IMR-90 (cell line): Measurements from ENCODE around the gene PBX4. TPM values are rescaled to one million over a fixed set of nuclear protein-coding genes. Genes with fewer than 3 reads are reported as not detected.

Source experiments
- ATAC-seq: fragments of 200-7000 bp; cut with Tn5 transposase; 2 replicates; pipeline ENCODE4 v1.9.1; 2020; ENCODE audit warnings: low read depth, mild to moderate bottlenecking, moderate library complexity
- BruUV-seq: library from RNA; stranded (reverse); fragments of 400-500 nt; replicated peaks from 2 replicates; lab custom pipeline; 2021; lab: Mats Ljungman, UMichigan
- CTCF ChIA-PET: fragments of 300-600 bp; formaldehyde crosslinking; extraction: SDS; loops from one replicate; lab custom pipeline; 2021; ENCODE audit warnings: antibody characterized with exemption; lab: Yijun Ruan, JAX
- POLR2A ChIA-PET: fragments of 300-600 bp; sonication (Branson Sonifier 250); formaldehyde crosslinking; loops from one replicate; lab custom pipeline; 2022; ENCODE audit warnings: antibody characterized with exemption; ENCODE audit not compliant: unreplicated experiment; lab: Charles Lee
- DNase-seq: peaks from one replicate; pipeline ENCODE4 v3.0.0; 2013
- H2AFZ ChIP-seq: replicated peaks from 2 replicates; pipeline ENCODE3; 2013; ENCODE audit warnings: low read length, mild to moderate bottlenecking; ENCODE audit not compliant: poor library complexity
- H2AK5ac ChIP-seq: 2 replicates; pipeline ENCODE4 v1.6.1; 2013; ENCODE audit warnings: low read depth, low read length, inconsistent platforms
- H2AK9ac ChIP-seq: replicated peaks from 2 replicates; pipeline ENCODE3; 2013; ENCODE audit warnings: mild to moderate bottlenecking, low read depth, low read length, moderate library complexity; ENCODE audit not compliant: poor library complexity
- H2BK120ac ChIP-seq: 2 replicates; pipeline ENCODE4 v1.6.1; 2013; ENCODE audit warnings: low read depth, low read length, inconsistent platforms
- H2BK15ac ChIP-seq: 3 replicates; pipeline ENCODE4 v1.6.1; 2013; ENCODE audit warnings: low read depth, low read length, inconsistent platforms
- H2BK20ac ChIP-seq: 2 replicates; pipeline ENCODE4 v1.6.1; 2013; ENCODE audit warnings: low read depth, mild to moderate bottlenecking, inconsistent platforms, low read length, moderate library complexity
- H2BK5ac ChIP-seq: 2 replicates; pipeline ENCODE4 v1.6.1; 2013; ENCODE audit warnings: mild to moderate bottlenecking, low read depth, low read length, inconsistent platforms; ENCODE audit not compliant: poor library complexity, severe bottlenecking
- H3K14ac ChIP-seq: replicated peaks from 2 replicates; pipeline ENCODE4 v1.6.1; 2013; ENCODE audit warnings: low read depth, low read length, inconsistent platforms
- H3K18ac ChIP-seq: 2 replicates; pipeline ENCODE4 v1.6.1; 2013; ENCODE audit warnings: low read depth, low read length, control low read depth
- H3K23ac ChIP-seq: 2 replicates; pipeline ENCODE4 v1.6.1; 2013; ENCODE audit warnings: low read depth, low read length, inconsistent platforms
- H3K27ac ChIP-seq: 2 replicates; pipeline ENCODE4 v1.5.1; 2013; ENCODE audit warnings: mild to moderate bottlenecking, control low read depth, low read length; ENCODE audit not compliant: insufficient read depth
- H3K27me3 ChIP-seq: 2 replicates; pipeline ENCODE4 v1.6.1; 2013; ENCODE audit warnings: low read length; ENCODE audit not compliant: control insufficient read depth, insufficient read depth
- H3K36me3 ChIP-seq: 2 replicates; pipeline ENCODE4 v1.6.1; 2013; ENCODE audit warnings: low read length, mixed read lengths; ENCODE audit not compliant: control insufficient read depth, insufficient read depth
- H3K4ac ChIP-seq: 2 replicates; pipeline ENCODE4 v1.6.1; 2013; ENCODE audit warnings: low read depth, low read length, inconsistent platforms
- H3K4me1 ChIP-seq: 2 replicates; pipeline ENCODE4 v1.6.1; 2013; ENCODE audit warnings: low read length, mixed read lengths; ENCODE audit not compliant: control insufficient read depth, insufficient read depth
- H3K4me2 ChIP-seq: 2 replicates; pipeline ENCODE4 v1.6.1; 2013; ENCODE audit warnings: low read depth, mild to moderate bottlenecking, control low read depth, low read length, moderate library complexity
- H3K4me3 ChIP-seq: 2 replicates; pipeline ENCODE4 v1.5.1; 2013; ENCODE audit warnings: low read depth, mild to moderate bottlenecking, control low read depth, low read length, moderate library complexity; ENCODE audit not compliant: insufficient read depth
- H3K56ac ChIP-seq: 2 replicates; pipeline ENCODE4 v1.6.1; 2013; ENCODE audit warnings: low read length, inconsistent platforms; ENCODE audit not compliant: insufficient read depth; ENCODE audit errors: extremely low read depth
- H3K79me1 ChIP-seq, 2 experiments: 2 replicates each; pipeline ENCODE4 v1.6.1; 2013; ENCODE audit warnings: low read length in 2 of 2, inconsistent platforms in 1 of 2, low read depth in 1 of 2
- H3K9ac ChIP-seq: 2 replicates; pipeline ENCODE4 v1.6.1; 2013; ENCODE audit warnings: low read depth, low read length, control low read depth
- H3K9me1 ChIP-seq: 2 replicates; pipeline ENCODE4 v1.6.1; 2013; ENCODE audit warnings: low read length, inconsistent platforms; ENCODE audit not compliant: insufficient read depth
- H3K9me3 ChIP-seq: 2 replicates; pipeline ENCODE4 v1.6.1; 2013; ENCODE audit warnings: low read length; ENCODE audit not compliant: control insufficient read depth, insufficient read depth
- H4K20me1 ChIP-seq: 2 replicates; pipeline ENCODE4 v1.6.1; 2013; ENCODE audit warnings: low read length, inconsistent platforms; ENCODE audit not compliant: insufficient read depth
- H4K5ac ChIP-seq: 2 replicates; pipeline ENCODE4 v1.6.1; 2013; ENCODE audit warnings: mild to moderate bottlenecking, low read depth, low read length, control low read depth
- H4K8ac ChIP-seq, 2 experiments: 2 replicates each; pipeline ENCODE4 v1.6.1; 2013; ENCODE audit warnings: low read depth in 2 of 2, low read length in 2 of 2, control low read depth in 1 of 2, inconsistent platforms in 1 of 2
- H4K91ac ChIP-seq: 2 replicates; pipeline ENCODE4 v1.6.1; 2013; ENCODE audit warnings: low read depth, low read length, inconsistent platforms; ENCODE audit not compliant: insufficient read depth
- BHLHE40 ChIP-seq: fragments of 150-350 bp; IDR thresholded peaks from 2 replicates; pipeline ENCODE4 v1.6.1; 2016; ENCODE audit warnings: mild to moderate bottlenecking, low read depth, low read length
- CEBPB ChIP-seq: IDR thresholded peaks from 2 replicates; pipeline ENCODE4 v1.6.1; 2012; ENCODE audit warnings: low read depth, low read length, improper control_type of control experiment
- CHD1 ChIP-seq: IDR thresholded peaks from 2 replicates; pipeline ENCODE4 v1.6.1; 2012; ENCODE audit warnings: low read depth, low read length, improper control_type of control experiment
- CTCF ChIP-seq: conservative IDR thresholded peaks from 2 replicates; pipeline ENCODE4 v1.5.1; 2012; ENCODE audit warnings: mild to moderate bottlenecking, low read depth, low read length, improper control_type of control experiment
- FOS ChIP-seq: fragments of 150-350 bp; IDR thresholded peaks from 2 replicates; pipeline ENCODE4 v1.6.1; 2016; ENCODE audit warnings: low read depth, low read length
- MAFK ChIP-seq: IDR thresholded peaks from 2 replicates; pipeline ENCODE4 v1.6.1; 2012; ENCODE audit warnings: low read depth, low read length, improper control_type of control experiment
- MAZ ChIP-seq: IDR thresholded peaks from 2 replicates; pipeline ENCODE4 v1.6.1; 2012; ENCODE audit warnings: low read depth, mild to moderate bottlenecking, low read length, improper control_type of control experiment, moderate library complexity, borderline replicate concordance
- MXI1 ChIP-seq: IDR thresholded peaks from 2 replicates; pipeline ENCODE4 v1.6.1; 2012; ENCODE audit warnings: low read depth, mild to moderate bottlenecking, low read length, moderate library complexity, borderline replicate concordance
- NFE2L2 ChIP-seq: fragments of 150-350 bp; IDR thresholded peaks from 2 replicates; pipeline ENCODE4 v1.6.1; 2016; ENCODE audit warnings: low read depth, mild to moderate bottlenecking, low read length
- POLR2A ChIP-seq: IDR thresholded peaks from 2 replicates; pipeline ENCODE4 v1.6.1; 2012; ENCODE audit warnings: mild to moderate bottlenecking, low read depth, low read length
- RAD21 ChIP-seq: IDR thresholded peaks from 2 replicates; pipeline ENCODE4 v1.6.1; 2012; ENCODE audit warnings: low read length, improper control_type of control experiment
- RCOR1 ChIP-seq: IDR thresholded peaks from 2 replicates; pipeline ENCODE4 v1.6.1; 2012; ENCODE audit warnings: mild to moderate bottlenecking, low read length, improper control_type of control experiment; ENCODE audit not compliant: insufficient replicate concordance
- RFX5 ChIP-seq: IDR thresholded peaks from 2 replicates; pipeline ENCODE4 v1.8.0; 2012; ENCODE audit warnings: low read depth, mild to moderate bottlenecking, low read length, moderate library complexity
- SMC3 ChIP-seq: fragments of 150-350 bp; IDR thresholded peaks from 2 replicates; pipeline ENCODE4 v1.6.1; 2016; ENCODE audit warnings: low read depth, mild to moderate bottlenecking, antibody characterized with exemption, low read length, moderate library complexity
- WGBS, 2 experiments: methylation state at CpG; one replicate each; pipeline versions ENCODE4 v1.1.5 to v1.1.7; 2013; ENCODE audit warnings: missing lambda C conversion rate in 2 of 2; ENCODE audit not compliant: insufficient read length in 1 of 2; ENCODE audit errors: extremely low coverage in 2 of 2; 5-methylcytosine and 5-hydroxymethylcytosine counted together
- dilution Hi-C: fragments of 300-500 bp; cut with HindIII; formaldehyde crosslinking; loops from one replicate; pipeline ENCODE4 v1.14.3; 2018; ENCODE audit warnings: low sequenced_read_pairs; ENCODE audit not compliant: unreplicated experiment
- in situ Hi-C: fragments of 300-500 bp; cut with MboI; formaldehyde crosslinking; loops from 3 replicates; pipeline ENCODE4 v1.14.3; 2019; ENCODE audit warnings: low sequenced_read_pairs, inconsistent platforms, mixed read lengths
- intact Hi-C: fragments of 100-400 bp; cut with micrococcal nuclease; formaldehyde crosslinking; loops from 2 replicates; pipeline ENCODE4 v1.10.0; 2022
- polyA plus RNA-seq, 3 experiments: library from polyadenylated mRNA; depleted of rRNA; stranded (reverse); fragments of >200 nt; gene quantifications; 2 replicates each; pipeline ENCODE4 v1.2.3, GENCODE V29; 2012; ENCODE audit warnings: low replicate concordance in 1 of 3
- total RNA-seq: library from RNA; depleted of rRNA; stranded (reverse); fragments of >200 nt; gene quantifications from 2 replicates; pipeline ENCODE4 v1.2.3, GENCODE V29; 2012
- TF ChIP-seq, protein P1 (sequence below): fragments of 150-350 bp; IDR thresholded peaks from 2 replicates; pipeline ENCODE4 v1.6.1; 2017; ENCODE audit warnings: mild to moderate bottlenecking, antibody characterized with exemption, low read length, low read depth
- TF ChIP-seq, protein P2 (sequence below): fragments of 150-350 bp; IDR thresholded peaks from 2 replicates; pipeline ENCODE4 v1.6.1; 2016; ENCODE audit warnings: low read depth, mild to moderate bottlenecking, low read length, moderate library complexity, borderline replicate concordance

PBX4 gene
- total and polyA plus RNA-seq, 2 of the 4 experiments (the other 2 are of a cell fraction), result 0.90 to 2.9 TPM

- TF ChIP-seq, protein P1, sequence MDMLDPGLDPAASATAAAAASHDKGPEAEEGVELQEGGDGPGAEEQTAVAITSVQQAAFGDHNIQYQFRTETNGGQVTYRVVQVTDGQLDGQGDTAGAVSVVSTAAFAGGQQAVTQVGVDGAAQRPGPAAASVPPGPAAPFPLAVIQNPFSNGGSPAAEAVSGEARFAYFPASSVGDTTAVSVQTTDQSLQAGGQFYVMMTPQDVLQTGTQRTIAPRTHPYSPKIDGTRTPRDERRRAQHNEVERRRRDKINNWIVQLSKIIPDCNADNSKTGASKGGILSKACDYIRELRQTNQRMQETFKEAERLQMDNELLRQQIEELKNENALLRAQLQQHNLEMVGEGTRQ, result no peak
- TF ChIP-seq MAFK (no peak), BHLHE40 (no peak), RAD21 (no peak), NFE2L2 (no peak), CEBPB (no peak), FOS (no peak), RCOR1 (no peak), CTCF (no peak), POLR2A (no peak), RFX5 (no peak), MXI1 (no peak), MAZ (no peak), CHD1 (no peak), SMC3 (no peak)
- TF ChIP-seq, protein P2, sequence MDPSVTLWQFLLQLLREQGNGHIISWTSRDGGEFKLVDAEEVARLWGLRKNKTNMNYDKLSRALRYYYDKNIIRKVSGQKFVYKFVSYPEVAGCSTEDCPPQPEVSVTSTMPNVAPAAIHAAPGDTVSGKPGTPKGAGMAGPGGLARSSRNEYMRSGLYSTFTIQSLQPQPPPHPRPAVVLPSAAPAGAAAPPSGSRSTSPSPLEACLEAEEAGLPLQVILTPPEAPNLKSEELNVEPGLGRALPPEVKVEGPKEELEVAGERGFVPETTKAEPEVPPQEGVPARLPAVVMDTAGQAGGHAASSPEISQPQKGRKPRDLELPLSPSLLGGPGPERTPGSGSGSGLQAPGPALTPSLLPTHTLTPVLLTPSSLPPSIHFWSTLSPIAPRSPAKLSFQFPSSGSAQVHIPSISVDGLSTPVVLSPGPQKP, result no peak
- Histone ChIP-seq H2BK5ac (no peak overlapping the region), H3K79me1 (peaks cover 24 to 62% of the 10 kb centered on the region in 2 experiments), H4K91ac (no peak overlapping the region), H3K4me3 (no peak overlapping the region), H2AK9ac (no peak overlapping the region), H3K23ac (no peak overlapping the region), H3K4me1 (peaks cover 5% of the 10 kb centered on the region; the same call in 1 of the 2 replicates), H2AK5ac (no peak overlapping the region), H3K9me1 (no peaks in the 10 kb centered on the region), H2BK120ac (no peak overlapping the region), H4K8ac (no peak overlapping the region; a peak in 1 of 4 replicates), H3K27ac (no peak overlapping the region), H3K56ac (no peak overlapping the region), H2BK20ac (no peak overlapping the region), H3K36me3 (peaks cover 9% of the 10 kb centered on the region), H3K27me3 (no peaks in the 10 kb centered on the region), H4K20me1 (peaks cover 4% of the 10 kb centered on the region; the same call in 1 of the 2 replicates), H2BK15ac (no peak overlapping the region), H3K4me2 (no peak overlapping the region; the same call in 1 of the 2 replicates), H3K14ac (no peak overlapping the region), H2AFZ (no peak overlapping the region), H3K4ac (no peak overlapping the region), H3K9ac (no peak overlapping the region), H3K18ac (no peak overlapping the region), H4K5ac (no peak overlapping the region), H3K9me3 (0 out of 2 replicates have a peak, but pooled peaks cover 3% of the 10 kb centered on the region)
- ChIA-PET CTCF (no interaction called here), POLR2A (no interaction called here)
- 100% methylated on average over 1 of the region's 10 CpGs; no CpG with 5 or more reads in 1 of the 2 experiments for WGBS, 2 experiments
- no peak for DNase-seq
- no peak for ATAC-seq
- BruUV-seq, result no TSS peak
- dilution Hi-C loops, result no loop called here
- in situ Hi-C loops, result no loop called here
- intact Hi-C loops, result no loop called here
Observed at GRCh38 chr19:19517235-19517619, 101.3 kb downstream of the PBX4 start.
